Cerebellar nuclear complex (tissue), 1 donor: ENCODE measurements around the gene SDF4.

Experiments used
- DNase-seq, 2 experiments: peaks; one replicate each; lab custom pipeline; 2025; lab: John Stamatoyannopoulos, UW

SDF4 gene

GRCh38 chr1:1213345-1214265 lies 18.2 kb downstream of the SDF4 start, which contains the start of gene TNFRSF4:
TNFRSF4 (minus strand) TSS chr1:1214153; CDS start chr1:1214127, 26 bp downstream.
- no peak for DNase-seq

DNA sequence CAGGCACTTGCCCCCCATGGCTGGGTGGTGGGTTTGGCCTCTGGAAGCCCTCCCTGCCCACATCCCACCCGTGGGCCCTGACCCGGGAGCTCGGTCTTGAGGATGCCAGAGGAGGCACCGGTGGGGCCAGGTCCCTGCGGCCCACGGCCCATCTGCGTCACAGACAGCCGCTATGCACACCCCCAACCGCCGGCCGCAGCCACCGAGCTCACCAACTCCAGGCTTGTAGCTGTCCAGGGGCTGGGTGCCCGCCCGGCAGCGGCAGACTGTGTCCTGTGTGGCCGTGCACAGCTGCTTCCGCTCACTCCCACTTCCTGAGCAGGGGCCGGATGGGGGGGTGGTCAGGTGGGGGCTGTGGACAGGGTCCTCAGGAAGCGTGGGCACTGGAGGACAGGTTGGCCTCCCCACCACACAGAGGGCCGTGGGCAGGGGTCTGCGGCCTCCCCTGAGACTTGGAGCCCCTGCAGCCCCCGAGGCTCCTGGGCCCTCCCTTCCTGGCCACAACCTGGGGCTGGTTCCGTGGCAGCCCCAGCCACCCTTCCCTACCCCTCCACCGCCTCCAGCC lies 18.9 kb downstream of the SDF4 start:
- no peak for DNase-seq

DNA sequence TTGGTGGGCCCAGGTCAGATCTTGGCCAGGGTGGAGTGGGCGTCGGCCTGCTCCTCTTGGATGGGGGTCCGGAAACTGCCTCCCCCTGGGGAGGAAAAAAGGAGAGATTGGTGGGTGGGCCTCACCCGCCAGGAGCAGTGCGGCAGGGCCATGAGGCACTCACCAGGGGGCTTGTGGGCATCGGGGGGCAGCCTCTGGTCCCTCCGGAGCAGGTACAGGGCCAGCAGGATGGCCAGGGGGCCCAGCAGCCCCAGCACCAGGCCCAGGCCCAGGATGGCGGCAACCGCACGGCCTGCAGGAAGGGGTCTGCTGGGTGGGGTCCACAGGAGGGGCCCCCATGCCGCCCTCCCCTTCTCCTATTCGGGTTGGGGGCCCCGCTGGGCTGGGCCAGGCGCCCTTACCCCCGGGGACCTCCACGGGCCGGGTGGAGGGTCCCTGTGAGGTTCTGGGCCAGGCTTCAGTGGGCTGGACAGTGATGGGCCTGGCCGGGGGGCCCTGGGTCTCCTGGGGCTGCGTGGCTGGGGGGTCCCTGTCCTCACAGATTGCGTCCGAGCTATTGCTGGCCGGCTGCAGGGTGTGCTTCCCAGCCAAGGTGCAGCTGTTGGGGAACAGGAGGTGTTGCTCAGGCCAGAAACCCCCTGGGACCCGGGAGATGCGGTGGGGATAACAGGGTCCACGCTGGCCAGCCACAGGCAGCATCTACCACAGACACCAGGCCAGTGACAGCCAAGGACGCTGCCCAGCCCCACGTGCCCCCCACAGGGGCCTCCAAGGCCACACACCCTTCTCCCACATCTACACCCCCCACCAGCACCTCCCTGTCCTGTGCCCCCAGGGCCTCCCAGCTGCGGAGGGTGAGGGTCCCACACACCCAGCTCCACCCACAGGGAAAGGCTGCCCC lies 20.0 kb downstream of the SDF4 start:
- DNase-seq: no peak

- DNase-seq: no peak
Observed at GRCh38 chr1:1210726-1211540, 20.9 kb downstream of the SDF4 start.

DNA sequence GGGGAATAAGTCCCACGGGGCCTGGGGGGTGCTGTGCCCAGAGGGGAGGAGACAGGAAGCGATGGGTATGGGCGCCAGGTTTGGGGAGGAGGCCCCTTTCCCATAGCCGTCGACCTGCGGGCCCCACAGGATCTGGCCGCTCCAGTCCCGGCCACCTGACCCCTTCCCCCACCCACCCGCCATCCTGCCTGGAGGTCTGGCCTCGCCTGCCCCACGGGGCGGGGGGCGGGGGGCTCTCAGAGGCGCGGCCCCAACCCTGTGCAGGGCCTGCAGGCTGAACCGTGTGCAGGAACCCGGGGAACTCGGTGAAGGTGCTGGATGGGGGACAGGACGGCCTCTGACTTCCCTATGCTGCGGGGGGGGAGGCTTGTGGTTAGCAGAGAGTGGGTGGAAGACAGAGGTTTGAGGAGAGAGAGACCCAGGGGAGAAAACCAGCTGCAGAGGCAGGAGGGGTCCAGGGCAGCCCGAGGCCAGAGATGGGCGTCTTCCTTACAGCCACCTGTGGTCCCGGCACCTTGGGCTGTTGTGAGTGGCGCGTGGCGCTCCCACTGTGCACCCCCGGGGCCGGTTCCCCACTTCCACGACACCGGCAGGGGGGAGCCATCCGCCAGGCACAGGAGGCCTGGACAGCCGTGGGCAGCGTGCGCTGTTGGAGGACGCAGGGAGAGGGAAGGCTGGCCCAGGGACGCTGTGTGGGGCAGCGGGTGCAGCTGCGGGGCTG lies 22.9 kb downstream of the SDF4 start:
- DNase-seq: no peak

GRCh38 chr1:1207571-1207892 lies 24.3 kb downstream of the SDF4 start:
- no peak for DNase-seq

GRCh38 chr1:1206966-1207531 lies 24.8 kb downstream of the SDF4 start:
- DNase-seq: no peak

DNA sequence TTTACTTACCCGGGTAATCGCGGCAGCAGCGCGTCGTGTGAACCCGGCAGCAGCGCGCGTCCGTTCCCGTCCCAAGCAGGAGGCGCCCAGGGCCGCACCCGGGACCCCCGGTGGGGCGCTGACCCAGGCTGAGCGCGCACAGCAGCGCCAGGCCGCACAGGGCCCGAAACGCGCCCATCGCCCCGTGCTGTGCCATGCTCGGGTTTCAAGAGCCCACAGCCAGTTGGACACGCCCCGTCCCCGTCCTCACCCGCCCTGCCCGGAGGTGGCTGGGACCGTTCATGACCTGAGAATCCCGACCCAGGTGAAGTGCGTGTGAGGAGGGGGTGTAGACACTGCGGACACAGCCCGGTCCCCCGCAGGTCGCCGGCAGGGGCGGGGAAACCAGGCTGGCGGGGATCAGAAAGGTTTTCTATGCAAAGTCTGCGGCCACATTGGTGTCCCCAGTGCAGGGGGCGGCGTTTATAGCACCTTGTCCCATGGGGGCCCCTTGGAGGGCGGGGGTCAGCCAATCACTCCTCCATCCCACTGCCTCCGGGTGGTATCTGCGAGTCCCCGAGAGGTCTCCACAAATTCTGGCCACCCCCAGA lies 25.3 kb downstream of the SDF4 start, which contains the start of gene TNFRSF18:
Gene TNFRSF18, minus strand, starts transcription at position 217 of the 590 bp plus-strand sequence. Its CDS starts 21 bp downstream, at position 196.
- no peak for DNase-seq

DNA sequence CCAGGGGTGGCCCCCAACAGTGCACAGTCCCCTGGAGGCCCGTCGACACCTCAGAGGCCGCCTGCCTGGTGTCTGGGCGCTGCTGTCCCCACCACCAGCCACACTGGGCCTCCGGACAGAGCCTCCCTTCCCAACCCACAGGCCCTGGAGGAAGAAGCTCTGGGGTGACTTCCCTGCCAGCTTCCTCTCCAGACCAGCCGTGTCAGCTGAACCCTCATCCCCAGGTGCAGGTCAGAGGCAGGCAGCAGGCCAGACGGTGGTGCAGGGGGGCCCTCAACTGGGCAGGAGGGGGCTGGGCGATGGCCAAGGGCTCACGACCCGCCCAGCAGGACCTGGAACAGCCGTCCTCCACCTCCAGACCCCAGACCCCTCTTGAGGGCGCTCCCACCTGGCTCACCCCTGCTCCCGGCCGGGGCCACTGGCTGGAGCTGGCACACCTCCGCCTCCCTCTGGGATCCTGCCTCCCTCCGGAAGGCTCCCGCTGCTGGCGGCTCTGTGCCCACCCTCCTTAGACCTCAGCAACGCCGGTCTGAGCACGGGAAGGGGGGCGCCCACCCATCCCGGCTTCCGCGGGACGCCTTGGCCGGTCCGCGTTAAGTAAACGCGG lies 25.9 kb downstream of the SDF4 start:
- no peak for DNase-seq

GRCh38 chr1:1204998-1205768 lies 26.6 kb downstream of the SDF4 start:
- DNase-seq: no peak

DNA sequence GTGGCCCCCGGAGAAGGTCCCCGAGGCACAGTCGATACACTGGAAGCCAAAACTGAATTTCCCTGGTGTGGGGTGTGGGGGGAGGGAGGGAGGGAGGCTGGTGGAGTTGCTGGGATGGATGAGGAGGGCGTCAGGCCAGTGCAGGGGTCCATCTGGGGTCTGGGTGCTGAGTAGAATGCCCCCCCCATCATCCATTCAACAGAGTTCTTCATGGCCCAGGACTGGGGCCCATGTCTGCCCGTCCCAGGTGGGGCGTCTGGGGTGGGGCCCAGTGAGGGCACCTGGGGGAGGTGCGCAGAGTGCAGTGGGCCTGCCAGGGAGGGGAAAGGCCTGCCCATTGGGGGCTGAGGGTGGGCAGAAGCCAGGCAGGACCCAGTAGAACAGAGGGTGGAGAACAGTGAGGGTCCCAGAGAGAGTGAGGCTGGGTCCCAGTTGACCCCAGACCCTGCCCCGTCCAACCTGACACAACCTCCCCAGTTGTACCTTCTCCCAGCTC lies 27.3 kb downstream of the SDF4 start:
- DNase-seq: no peak

DNA sequence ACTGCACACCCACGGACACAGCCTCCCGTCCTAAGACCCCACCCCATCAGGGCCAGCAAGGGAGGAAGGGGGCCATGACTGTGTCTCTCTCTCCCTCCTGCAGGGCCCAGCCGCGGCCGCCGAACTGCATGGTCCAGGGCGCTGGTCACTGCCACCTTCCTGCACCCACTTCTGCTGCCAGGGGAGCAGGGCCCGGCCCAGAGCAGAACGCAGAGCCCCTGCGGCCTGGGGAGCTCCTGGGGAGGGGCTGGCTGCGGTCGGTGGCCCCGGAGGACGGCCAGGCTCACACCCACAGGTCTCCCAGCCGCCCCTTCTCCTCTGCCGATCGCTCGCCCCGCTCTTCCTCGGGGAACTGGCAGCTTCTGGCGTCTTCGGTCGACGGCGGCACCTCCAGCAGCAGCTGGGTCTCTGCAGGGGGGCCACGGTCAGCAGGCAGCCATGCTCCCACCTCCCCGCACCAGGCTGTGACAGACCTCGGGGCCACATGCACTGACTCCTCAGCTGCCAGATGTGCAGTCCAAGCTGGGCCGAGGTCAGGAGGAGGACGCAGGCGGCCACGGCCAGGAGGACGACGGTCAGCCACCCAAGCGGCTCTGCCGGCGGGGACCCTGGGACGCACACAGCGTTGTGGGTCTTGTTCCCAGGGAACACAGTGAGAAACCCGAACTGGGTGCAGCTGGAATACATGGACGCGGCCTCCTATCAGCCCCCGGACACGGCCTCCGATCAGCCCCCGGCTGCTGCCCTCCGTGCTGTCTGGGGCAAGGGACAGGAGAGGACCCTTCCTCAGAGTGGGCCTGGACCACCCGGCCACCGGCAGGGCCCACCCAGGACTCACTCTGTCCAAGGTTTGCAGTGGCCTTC lies 28.0 kb downstream of the SDF4 start:
- no peak for DNase-seq

DNA sequence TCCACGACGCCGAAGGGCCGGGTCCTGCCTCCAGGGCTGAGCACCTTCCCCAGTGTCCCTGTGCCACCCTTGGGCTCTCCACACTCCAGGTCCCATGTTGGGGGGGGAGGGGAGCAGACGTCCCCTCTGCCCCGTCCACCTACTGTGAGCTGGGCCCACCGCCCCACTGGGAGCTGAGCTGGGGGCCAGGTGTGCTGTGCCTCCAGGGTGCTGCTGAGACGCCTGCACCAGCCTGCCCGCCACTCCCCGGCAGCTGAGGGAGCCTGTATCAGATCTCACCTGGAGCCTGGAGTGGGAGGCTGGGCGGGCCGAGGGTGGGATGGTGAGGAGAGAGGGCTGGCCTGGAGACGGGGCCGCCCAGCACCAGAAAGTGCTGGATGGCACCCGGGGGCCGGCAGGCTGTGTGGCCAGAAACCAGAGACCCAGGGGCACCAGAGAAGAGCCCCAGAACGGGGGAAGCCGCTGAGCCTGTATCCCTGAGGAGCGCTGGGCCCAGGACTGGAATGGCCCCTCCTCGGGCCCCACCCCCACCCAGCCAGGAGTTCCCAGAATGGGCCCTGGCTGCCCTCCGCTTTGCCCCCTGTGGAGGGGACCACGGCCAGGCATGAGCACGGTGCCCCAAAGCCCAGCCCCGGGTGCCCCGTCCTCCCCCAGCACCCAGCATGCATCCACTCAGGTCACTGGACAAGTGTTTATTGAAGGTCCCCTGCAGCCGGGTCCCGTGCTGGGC lies 28.8 kb downstream of the SDF4 start:
- no peak for DNase-seq

GRCh38 chr1:1200876-1201810 lies 30.7 kb downstream of the SDF4 start:
- DNase-seq: no peak

GRCh38 chr1:1199961-1200875 lies 31.6 kb downstream of the SDF4 start:
- no peak for DNase-seq
